ENCODE data around the gene IARS1. TPM values are rescaled to one million over a fixed set of nuclear protein-coding genes. Genes with fewer than 3 reads are reported as not detected.

Gene IARS1
- total RNA-seq, 1 donor from 2014 or later, result 83.9 TPM

- DNase-seq (no peak), ATAC-seq (no peak)
- Histone ChIP-seq H3K9me3 (no peaks in the 10 kb centered on the region), H3K4me1 (peaks cover 20% of the 10 kb centered on the region), H3K36me3 (peaks cover 36% of the 10 kb centered on the region), H3K27me3 (no peaks in the 10 kb centered on the region), H3K27ac (no peak overlapping the region), H3K4me3 (no peak overlapping the region)
- TF ChIP-seq CTCF (IDR thresholded peaks at IDR 0.05), result no peak
- intact Hi-C loops (cut with DNase I), result no loop called here
These were observed 1.8 kb upstream of the IARS1 start for GRCh38 chr9:92295240-92295790.

- H3K4me3 ChIP-seq, result peak overlapping the region; percentile 66
- peak overlapping the region; percentile 85 for H3K27ac ChIP-seq
- H3K4me1 ChIP-seq, result peaks cover 20% of the 10 kb centered on the region
- DNase-seq, result no peak
- no peak for TF ChIP-seq CTCF (IDR thresholded peaks at IDR 0.05)
- H3K27me3 ChIP-seq, result no peaks in the 10 kb centered on the region
- H3K36me3 ChIP-seq, result peaks cover 26% of the 10 kb centered on the region
- intact Hi-C loops (cut with DNase I), result no loop called here
- no peak for ATAC-seq
- H3K9me3 ChIP-seq, result no peaks in the 10 kb centered on the region
These were observed 790 bp upstream of the IARS1 start for GRCh38 chr9:92294297-92294676.

GRCh38 chr9:92293075-92293354 is 482 bp downstream of the IARS1 start:
- intact Hi-C loops (cut with DNase I), result no loop called here
- H3K36me3 ChIP-seq, result peaks cover 23% of the 10 kb centered on the region
- H3K9me3 ChIP-seq, result no peaks in the 10 kb centered on the region
- no peak for TF ChIP-seq CTCF (IDR thresholded peaks at IDR 0.05)
- H3K4me3 ChIP-seq, result peak overlapping the region; percentile 66
- no peaks in the 10 kb centered on the region for H3K27me3 ChIP-seq
- ATAC-seq (no peak), DNase-seq (no peak)
- H3K4me1 ChIP-seq, result peaks cover 20% of the 10 kb centered on the region
- H3K27ac ChIP-seq, result peak overlapping the region; percentile 85

- peak overlapping the region; percentile 66 for H3K4me3 ChIP-seq
- TF ChIP-seq CTCF (IDR thresholded peaks at IDR 0.05), result no peak
- peaks cover 20% of the 10 kb centered on the region for H3K36me3 ChIP-seq
- no peaks in the 10 kb centered on the region for H3K9me3 ChIP-seq
- DNase-seq (no peak), ATAC-seq (no peak)
- peaks cover 20% of the 10 kb centered on the region for H3K4me1 ChIP-seq
- peak overlapping the region; percentile 85 for H3K27ac ChIP-seq
- intact Hi-C loops (cut with DNase I), result no loop called here
- no peaks in the 10 kb centered on the region for H3K27me3 ChIP-seq
These were observed 991 bp downstream of the IARS1 start for GRCh38 chr9:92292338-92293074.

- Histone ChIP-seq H3K36me3 (peaks cover 18% of the 10 kb centered on the region), H3K4me3 (no peak overlapping the region), H3K27ac (no peak overlapping the region), H3K4me1 (peaks cover 20% of the 10 kb centered on the region), H3K27me3 (no peaks in the 10 kb centered on the region), H3K9me3 (no peaks in the 10 kb centered on the region)
- ATAC-seq, result no peak
- intact Hi-C loops (cut with DNase I), result no loop called here
- TF ChIP-seq CTCF (IDR thresholded peaks at IDR 0.05), result no peak
- DNase-seq, result no peak
These were observed 1.9 kb downstream of the IARS1 start for GRCh38 chr9:92291577-92291976.
